Measurements from ENCODE around the gene PRR5L.

The PRR5L gene

DNA sequence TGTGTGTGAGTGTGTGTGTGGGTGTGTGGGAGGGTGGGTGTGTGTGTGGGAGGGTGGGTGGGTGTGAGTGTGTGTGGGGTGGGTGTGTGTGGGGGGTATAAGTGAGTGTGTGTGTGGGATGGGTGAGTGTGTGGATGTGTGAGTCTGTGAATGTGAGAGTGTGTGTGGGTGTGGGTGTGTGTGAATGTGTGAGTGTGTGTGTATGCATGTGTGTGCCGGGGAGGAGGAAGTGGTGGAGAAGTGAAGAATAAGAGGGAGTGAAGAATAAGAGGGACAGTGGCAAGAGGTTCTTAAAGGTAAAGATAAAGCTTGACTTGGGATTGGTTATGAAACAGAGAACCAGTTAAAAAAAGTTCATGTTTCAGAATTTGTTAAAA lies 54.0 kb downstream of the PRR5L start:
- Histone ChIP-seq H3K27ac (ENCODE audit: low read length) (no peak overlapping the region), H3K9ac (ENCODE audit: low read length) (no peak overlapping the region), H3K9me2 (replicated peaks; ENCODE audit: insufficient read depth, low read length) (no peaks in the 10 kb centered on the region), H3K9me3 (replicated peaks; ENCODE audit: insufficient read depth, low read length) (no peaks in the 10 kb centered on the region), H4K20me1 (ENCODE audit: insufficient read depth, low read length) (no peaks in the 10 kb centered on the region), H3K36me3 (replicated peaks; ENCODE audit: insufficient read depth, low read length) (no peaks in the 10 kb centered on the region), H3K4me1 (ENCODE audit: low read length) (peaks cover 13% of the 10 kb centered on the region), H3K27me3 (replicated peaks; ENCODE audit: insufficient read depth, low read length) (0 out of 2 replicates have a peak, but pooled peaks cover 17% of the 10 kb centered on the region), H2AFZ (ENCODE audit: low read length) (no peak overlapping the region), H3K4me2 (ENCODE audit: low read depth, low read length) (no peak overlapping the region), H3F3A (ENCODE audit: insufficient read depth, low read length) (0 out of 2 replicates have a peak, but pooled peaks cover 3% of the 10 kb centered on the region), H3K79me2 (ENCODE audit: low read length) (no peaks in the 10 kb centered on the region), H3K4me3 (ENCODE audit: low read length) (no peak overlapping the region)
- no peak for DNase-seq
- TF ChIP-seq EZH2phosphoT487 (IDR thresholded peaks at IDR 0.05; ENCODE audit: low read length), result no peak
- TF ChIP-seq EZH2 (optimal IDR thresholded peaks at IDR 0.05; ENCODE audit: low read depth, low read length), result no peak
- TF ChIP-seq, protein P1, sequence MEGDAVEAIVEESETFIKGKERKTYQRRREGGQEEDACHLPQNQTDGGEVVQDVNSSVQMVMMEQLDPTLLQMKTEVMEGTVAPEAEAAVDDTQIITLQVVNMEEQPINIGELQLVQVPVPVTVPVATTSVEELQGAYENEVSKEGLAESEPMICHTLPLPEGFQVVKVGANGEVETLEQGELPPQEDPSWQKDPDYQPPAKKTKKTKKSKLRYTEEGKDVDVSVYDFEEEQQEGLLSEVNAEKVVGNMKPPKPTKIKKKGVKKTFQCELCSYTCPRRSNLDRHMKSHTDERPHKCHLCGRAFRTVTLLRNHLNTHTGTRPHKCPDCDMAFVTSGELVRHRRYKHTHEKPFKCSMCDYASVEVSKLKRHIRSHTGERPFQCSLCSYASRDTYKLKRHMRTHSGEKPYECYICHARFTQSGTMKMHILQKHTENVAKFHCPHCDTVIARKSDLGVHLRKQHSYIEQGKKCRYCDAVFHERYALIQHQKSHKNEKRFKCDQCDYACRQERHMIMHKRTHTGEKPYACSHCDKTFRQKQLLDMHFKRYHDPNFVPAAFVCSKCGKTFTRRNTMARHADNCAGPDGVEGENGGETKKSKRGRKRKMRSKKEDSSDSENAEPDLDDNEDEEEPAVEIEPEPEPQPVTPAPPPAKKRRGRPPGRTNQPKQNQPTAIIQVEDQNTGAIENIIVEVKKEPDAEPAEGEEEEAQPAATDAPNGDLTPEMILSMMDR (IDR thresholded peaks at IDR 0.05; ENCODE audit: low read length), result no peak

DNA sequence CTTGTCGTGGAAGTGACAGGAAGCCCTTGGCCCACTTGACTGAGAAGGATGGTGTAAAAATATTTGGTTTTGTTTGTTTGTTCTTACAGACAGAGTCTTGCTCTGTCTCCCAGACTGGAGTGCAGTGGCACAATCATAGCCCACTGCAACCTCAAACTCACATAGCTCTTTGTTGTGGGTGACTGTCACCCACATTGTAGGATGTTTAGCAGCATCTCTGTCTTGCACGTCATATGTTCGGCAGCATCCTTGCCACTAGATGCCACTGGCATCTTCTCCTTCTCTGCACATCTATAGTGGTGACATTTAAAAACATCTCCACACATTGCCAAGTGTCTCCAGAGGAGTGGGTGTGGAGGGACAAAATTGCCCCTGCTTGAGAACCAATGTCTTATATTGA lies 56.8 kb downstream of the PRR5L start:
- H3K4me1 ChIP-seq (ENCODE audit: low read length), result peaks cover 13% of the 10 kb centered on the region
- no peak overlapping the region for H3K4me3 ChIP-seq (ENCODE audit: low read length)
- no peaks in the 10 kb centered on the region for H3K9me2 ChIP-seq (replicated peaks; ENCODE audit: insufficient read depth, low read length)
- no peaks in the 10 kb centered on the region for H4K20me1 ChIP-seq (ENCODE audit: insufficient read depth, low read length)
- H3K4me2 ChIP-seq (ENCODE audit: low read depth, low read length), result no peak overlapping the region
- no peaks in the 10 kb centered on the region for H3K79me2 ChIP-seq (ENCODE audit: low read length)
- no peak overlapping the region for H2AFZ ChIP-seq (ENCODE audit: low read length)
- H3K9me3 ChIP-seq (replicated peaks; ENCODE audit: insufficient read depth, low read length), result no peaks in the 10 kb centered on the region
- no peaks in the 10 kb centered on the region for H3K36me3 ChIP-seq (replicated peaks; ENCODE audit: insufficient read depth, low read length)
- H3K27ac ChIP-seq (ENCODE audit: low read length), result no peak overlapping the region
- no peak for TF ChIP-seq EZH2 (optimal IDR thresholded peaks at IDR 0.05; ENCODE audit: low read depth, low read length)
- TF ChIP-seq, protein P1 (IDR thresholded peaks at IDR 0.05; ENCODE audit: low read length), result no peak
- no peak for TF ChIP-seq EZH2phosphoT487 (IDR thresholded peaks at IDR 0.05; ENCODE audit: low read length)
- H3K9ac ChIP-seq (ENCODE audit: low read length), result no peak overlapping the region
- DNase-seq, result no peak
- H3F3A ChIP-seq (ENCODE audit: insufficient read depth, low read length), result 0 out of 2 replicates have a peak, but pooled peaks cover 3% of the 10 kb centered on the region
- H3K27me3 ChIP-seq (replicated peaks; ENCODE audit: insufficient read depth, low read length), result 0 out of 2 replicates have a peak, but pooled peaks cover 17% of the 10 kb centered on the region

DNA sequence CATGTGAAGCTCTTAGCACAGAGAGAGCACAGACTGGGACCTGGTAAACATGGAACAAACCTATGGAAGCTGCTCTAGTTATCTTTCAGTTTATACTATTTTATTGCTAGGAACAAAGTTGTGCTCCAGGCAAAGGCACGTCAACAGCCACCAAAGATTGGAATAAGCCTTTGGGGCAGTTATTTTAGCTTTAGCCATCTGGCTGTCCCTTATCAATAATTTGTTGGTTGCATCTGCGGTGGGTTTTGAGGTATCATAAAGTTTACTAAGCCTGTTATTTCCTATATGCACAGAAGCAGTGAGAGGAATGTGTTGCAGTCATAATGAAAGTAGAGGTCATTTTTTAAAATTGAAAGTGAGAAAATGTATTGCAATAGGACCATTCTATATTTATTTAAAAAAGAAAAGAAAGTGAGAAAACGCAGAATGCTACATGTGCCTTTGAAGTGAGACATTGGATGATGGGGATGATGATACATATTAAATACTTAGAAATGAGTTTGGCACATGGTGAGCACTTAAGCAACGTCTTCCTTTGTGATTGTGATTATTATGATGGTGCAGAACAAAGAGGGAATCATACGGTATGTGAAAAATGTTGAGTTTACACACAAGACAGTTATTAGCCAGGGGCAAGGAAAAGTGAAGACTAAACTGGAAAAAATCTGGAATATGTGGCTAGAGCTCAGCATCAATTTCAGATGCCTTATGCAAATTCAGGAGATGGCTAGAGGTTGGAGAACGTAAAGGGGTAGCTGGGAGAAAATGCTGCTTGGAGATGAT lies 58.3 kb downstream of the PRR5L start:
- H3K9me2 ChIP-seq (replicated peaks; ENCODE audit: insufficient read depth, low read length), result no peaks in the 10 kb centered on the region
- peak overlapping the region; percentile 50 for H3K4me2 ChIP-seq (ENCODE audit: low read depth, low read length)
- H3K79me2 ChIP-seq (ENCODE audit: low read length), result no peaks in the 10 kb centered on the region
- 0 out of 2 replicates have a peak, but pooled peaks cover 3% of the 10 kb centered on the region for H3F3A ChIP-seq (ENCODE audit: insufficient read depth, low read length)
- TF ChIP-seq EZH2 (optimal IDR thresholded peaks at IDR 0.05; ENCODE audit: low read depth, low read length) (no peak), EZH2phosphoT487 (IDR thresholded peaks at IDR 0.05; ENCODE audit: low read length) (no peak)
- TF ChIP-seq, protein P1 (IDR thresholded peaks at IDR 0.05; ENCODE audit: low read length), result no peak
- H4K20me1 ChIP-seq (ENCODE audit: insufficient read depth, low read length), result no peaks in the 10 kb centered on the region
- H3K27ac ChIP-seq (ENCODE audit: low read length), result no peak overlapping the region
- H3K4me3 ChIP-seq (ENCODE audit: low read length), result no peak overlapping the region
- H3K9ac ChIP-seq (ENCODE audit: low read length), result no peak overlapping the region
- H2AFZ ChIP-seq (ENCODE audit: low read length), result no peak overlapping the region
- H3K27me3 ChIP-seq (replicated peaks; ENCODE audit: insufficient read depth, low read length), result 0 out of 2 replicates have a peak, but pooled peaks cover 17% of the 10 kb centered on the region
- peak; percentile 72 for DNase-seq
- H3K36me3 ChIP-seq (replicated peaks; ENCODE audit: insufficient read depth, low read length), result no peaks in the 10 kb centered on the region
- peaks cover 13% of the 10 kb centered on the region for H3K4me1 ChIP-seq (ENCODE audit: low read length)
- no peaks in the 10 kb centered on the region for H3K9me3 ChIP-seq (replicated peaks; ENCODE audit: insufficient read depth, low read length)

All from MM.1S (cell line).